Astrocyte (in vitro differentiated cells and primary cell): ENCODE data around the gene GIPC3. TPM values are rescaled to one million over a fixed set of nuclear protein-coding genes. Genes with fewer than 3 reads are reported as not detected.

Experiments used
- DNase-seq: peaks from one replicate; pipeline ENCODE4 v3.0.0-alpha.2; 2010; ENCODE audit warnings: low read depth
- FAIRE-seq: peaks from 2 replicates; lab custom pipeline; 2011; peaks lifted over from hg19 to GRCh38; lab: Jason Lieb, UNC
- H2AFZ ChIP-seq: 2 replicates; pipeline ENCODE4 v1.6.0; 2012; ENCODE audit warnings: low read depth, low read length, inconsistent platforms
- H3K27ac ChIP-seq: 2 replicates; pipeline ENCODE4 v1.5.1; 2011; ENCODE audit warnings: low read depth, low read length, inconsistent platforms
- H3K27me3 ChIP-seq: 2 replicates; pipeline ENCODE4 v1.6.0; 2011; ENCODE audit warnings: low read length, inconsistent platforms; ENCODE audit not compliant: insufficient read depth
- H3K36me3 ChIP-seq: 2 replicates; pipeline ENCODE4 v1.5.1; 2011; ENCODE audit warnings: low read length, inconsistent platforms; ENCODE audit not compliant: insufficient read depth
- H3K4me1 ChIP-seq: 2 replicates; pipeline ENCODE4 v1.5.1; 2011; ENCODE audit warnings: low read length, inconsistent platforms; ENCODE audit not compliant: insufficient read depth
- H3K4me2 ChIP-seq: 2 replicates; pipeline ENCODE4 v1.6.0; 2012; ENCODE audit warnings: low read length, inconsistent platforms
- H3K4me3 ChIP-seq: 2 replicates; pipeline ENCODE4 v1.5.1; 2011; ENCODE audit warnings: low read depth, mild to moderate bottlenecking, low read length, inconsistent platforms; ENCODE audit not compliant: insufficient read depth
- H3K79me2 ChIP-seq: 2 replicates; pipeline ENCODE4 v1.6.0; 2012; ENCODE audit warnings: mild to moderate bottlenecking, low read length, inconsistent platforms; ENCODE audit not compliant: insufficient read depth
- H3K9ac ChIP-seq: 2 replicates; pipeline ENCODE4 v1.6.0; 2012; ENCODE audit warnings: mild to moderate bottlenecking, low read length, inconsistent platforms
- H3K9me3 ChIP-seq: 2 replicates; pipeline ENCODE4 v1.5.1; 2012; ENCODE audit warnings: low read depth, mild to moderate bottlenecking, low read length, inconsistent platforms; ENCODE audit not compliant: insufficient read depth
- H4K20me1 ChIP-seq: 2 replicates; pipeline ENCODE4 v1.6.0; 2012; ENCODE audit warnings: low read length, inconsistent platforms; ENCODE audit not compliant: insufficient read depth
- H3K27ac Mint-ChIP-seq: one replicate; pipeline ENCODE4 v1.8.0; 2021; ENCODE audit warnings: mild to moderate bottlenecking, mixed read lengths; ENCODE audit not compliant: unreplicated experiment
- H3K27me3 Mint-ChIP-seq: one replicate; pipeline ENCODE4 v1.8.0; 2021; ENCODE audit warnings: low read depth, mixed read lengths; ENCODE audit not compliant: unreplicated experiment
- H3K36me3 Mint-ChIP-seq: one replicate; pipeline ENCODE4 v1.8.0; 2021; ENCODE audit warnings: low read depth, mixed read lengths; ENCODE audit not compliant: unreplicated experiment
- H3K4me1 Mint-ChIP-seq: one replicate; pipeline ENCODE4 v1.8.0; 2021; ENCODE audit warnings: low read depth, mixed read lengths; ENCODE audit not compliant: unreplicated experiment
- H3K4me3 Mint-ChIP-seq: one replicate; pipeline ENCODE4 v1.8.0; 2021; ENCODE audit warnings: mild to moderate bottlenecking, moderate library complexity, mixed read lengths; ENCODE audit not compliant: unreplicated experiment
- H3K9me3 Mint-ChIP-seq: one replicate; pipeline ENCODE4 v1.8.0; 2021; ENCODE audit warnings: mild to moderate bottlenecking, mixed read lengths; ENCODE audit not compliant: unreplicated experiment
- EZH2 ChIP-seq: IDR thresholded peaks from 2 replicates; pipeline ENCODE4 v1.6.1; 2012; ENCODE audit warnings: mild to moderate bottlenecking, low read length, inconsistent platforms; ENCODE audit not compliant: insufficient read depth
- total RNA-seq: library from RNA; stranded (reverse); gene quantifications from 2 replicates; pipeline ENCODE4 v1.2.1, GENCODE V29; 2021
- TF ChIP-seq, protein P1 (sequence below): IDR thresholded peaks from 2 replicates; pipeline ENCODE4 v1.5.1; 2011; ENCODE audit warnings: low read depth, mild to moderate bottlenecking, inconsistent platforms, low read length, moderate library complexity; ENCODE audit not compliant: insufficient read depth

Gene GIPC3
- total RNA-seq, 1 donor from 2014 or later, result 0.09 TPM

DNA sequence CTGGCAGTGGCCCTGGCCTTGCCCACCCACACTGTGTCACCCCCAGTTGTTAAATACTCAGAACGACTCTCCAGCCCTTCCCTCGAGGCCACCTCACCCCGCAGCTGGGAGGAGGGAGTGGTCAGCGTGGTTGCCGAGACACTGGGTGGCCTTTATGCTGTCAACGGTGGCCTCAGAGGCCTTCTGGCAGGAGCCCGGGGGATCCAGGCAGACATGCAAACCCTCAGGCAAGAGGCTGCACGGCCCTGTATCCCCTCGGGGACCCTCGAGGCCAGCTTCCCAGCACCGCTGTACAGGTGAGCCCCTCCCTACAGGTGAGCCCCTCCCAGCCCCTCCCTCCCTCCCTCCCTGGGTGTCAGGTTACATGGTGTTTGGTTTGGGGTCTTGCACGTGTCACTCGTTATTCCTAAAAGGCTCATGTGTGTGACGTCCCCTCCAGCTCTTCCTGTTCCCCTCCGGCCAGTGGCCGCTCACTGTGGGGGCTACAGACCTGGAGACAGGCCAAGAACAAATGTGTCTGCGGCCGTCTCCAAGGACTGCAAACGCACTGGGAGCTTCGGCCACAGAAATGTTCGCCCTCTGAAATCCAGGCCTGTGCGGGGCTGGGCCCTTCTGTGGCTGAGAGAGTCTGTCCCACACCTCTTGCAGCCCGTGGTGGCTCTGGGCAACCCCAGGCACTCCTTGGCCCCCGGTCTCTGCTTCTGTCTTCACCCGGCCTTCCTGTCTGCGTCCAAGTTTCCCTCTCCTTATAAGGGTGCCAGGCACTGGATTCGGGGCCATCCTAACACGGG, 46.1 kb upstream of the GIPC3 start, which contains the start of gene TEKTIP1:
Gene TEKTIP1, plus strand, starts transcription at position 210 of the 791 bp plus-strand sequence. Its CDS starts 4 bp downstream, at position 214.
- H4K20me1 ChIP-seq, result peaks cover 57% of the 10 kb centered on the region
- no peaks in the 10 kb centered on the region for H3K27me3 Mint-ChIP-seq
- no peaks in the 10 kb centered on the region for H3K9me3 ChIP-seq
- FAIRE-seq (no peak), DNase-seq (no peak)
- peaks cover 12% of the 10 kb centered on the region for H3K36me3 Mint-ChIP-seq
- H3K4me2 ChIP-seq, result no peak within 1 kb of the TSS
- TF ChIP-seq EZH2, result no peak
- TF ChIP-seq, protein P1, sequence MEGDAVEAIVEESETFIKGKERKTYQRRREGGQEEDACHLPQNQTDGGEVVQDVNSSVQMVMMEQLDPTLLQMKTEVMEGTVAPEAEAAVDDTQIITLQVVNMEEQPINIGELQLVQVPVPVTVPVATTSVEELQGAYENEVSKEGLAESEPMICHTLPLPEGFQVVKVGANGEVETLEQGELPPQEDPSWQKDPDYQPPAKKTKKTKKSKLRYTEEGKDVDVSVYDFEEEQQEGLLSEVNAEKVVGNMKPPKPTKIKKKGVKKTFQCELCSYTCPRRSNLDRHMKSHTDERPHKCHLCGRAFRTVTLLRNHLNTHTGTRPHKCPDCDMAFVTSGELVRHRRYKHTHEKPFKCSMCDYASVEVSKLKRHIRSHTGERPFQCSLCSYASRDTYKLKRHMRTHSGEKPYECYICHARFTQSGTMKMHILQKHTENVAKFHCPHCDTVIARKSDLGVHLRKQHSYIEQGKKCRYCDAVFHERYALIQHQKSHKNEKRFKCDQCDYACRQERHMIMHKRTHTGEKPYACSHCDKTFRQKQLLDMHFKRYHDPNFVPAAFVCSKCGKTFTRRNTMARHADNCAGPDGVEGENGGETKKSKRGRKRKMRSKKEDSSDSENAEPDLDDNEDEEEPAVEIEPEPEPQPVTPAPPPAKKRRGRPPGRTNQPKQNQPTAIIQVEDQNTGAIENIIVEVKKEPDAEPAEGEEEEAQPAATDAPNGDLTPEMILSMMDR, result no peak
- no peak within 1 kb of the TSS for H3K9ac ChIP-seq
- H3K4me3 ChIP-seq, result no peak within 1 kb of the TSS
- H3K27me3 ChIP-seq, result no peaks in the 10 kb centered on the region
- H2AFZ ChIP-seq, result no peak within 1 kb of the TSS
- H3K27ac ChIP-seq, result no peak within 1 kb of the TSS
- H3K9me3 Mint-ChIP-seq, result no peaks in the 10 kb centered on the region
- H3K4me3 Mint-ChIP-seq, result no peak within 1 kb of the TSS
- H3K27ac Mint-ChIP-seq, result peak within 1 kb of the TSS; percentile 75
- no peaks in the 10 kb centered on the region for H3K4me1 ChIP-seq
- H3K4me1 Mint-ChIP-seq, result no peaks in the 10 kb centered on the region
- peaks cover 5% of the 10 kb centered on the region for H3K79me2 ChIP-seq
- H3K36me3 ChIP-seq, result peaks cover 4% of the 10 kb centered on the region

DNA sequence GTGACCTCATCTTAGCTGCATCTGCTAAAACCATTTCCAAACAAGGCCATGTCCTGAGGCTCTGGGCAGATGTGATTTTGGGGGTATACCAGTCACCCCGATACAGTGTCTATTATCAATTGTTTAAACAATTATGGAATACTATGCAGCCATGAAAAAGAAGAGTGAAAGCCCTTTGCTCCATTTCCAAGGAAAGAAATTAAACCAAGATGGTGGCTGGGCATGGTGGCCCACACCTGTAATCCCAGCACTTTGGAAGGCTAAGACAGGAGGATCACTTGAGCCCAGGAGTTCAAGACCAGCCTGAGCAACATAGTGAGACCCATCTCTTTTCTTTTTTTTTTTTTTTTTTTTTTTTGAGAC, 45.5 kb upstream of the GIPC3 start:
- Histone ChIP-seq H3K27ac (no peak overlapping the region), H4K20me1 (peaks cover 60% of the 10 kb centered on the region), H3K9me3 (no peaks in the 10 kb centered on the region), H3K79me2 (peaks cover 5% of the 10 kb centered on the region), H3K4me3 (no peak overlapping the region), H3K4me2 (no peak overlapping the region), H3K9ac (no peak overlapping the region), H3K4me1 (no peaks in the 10 kb centered on the region), H2AFZ (no peak overlapping the region), H3K27me3 (no peaks in the 10 kb centered on the region), H3K36me3 (peaks cover 4% of the 10 kb centered on the region)
- no peak for FAIRE-seq
- TF ChIP-seq, protein P1, result no peak
- no peak for TF ChIP-seq EZH2
- no peak for DNase-seq
- Mint-ChIP-seq H3K36me3 (peaks cover 10% of the 10 kb centered on the region), H3K27me3 (no peaks in the 10 kb centered on the region), H3K4me3 (no peak overlapping the region), H3K4me1 (no peaks in the 10 kb centered on the region), H3K27ac (peak overlapping the region; percentile 75), H3K9me3 (no peaks in the 10 kb centered on the region)
